ENCODE measurements around the gene TMEM72. TPM values are rescaled to one million over a fixed set of nuclear protein-coding genes. Genes with fewer than 3 reads are reported as not detected.

TMEM72 gene
- total RNA-seq, 1 experiment from 2014 or later: not detected

DNA sequence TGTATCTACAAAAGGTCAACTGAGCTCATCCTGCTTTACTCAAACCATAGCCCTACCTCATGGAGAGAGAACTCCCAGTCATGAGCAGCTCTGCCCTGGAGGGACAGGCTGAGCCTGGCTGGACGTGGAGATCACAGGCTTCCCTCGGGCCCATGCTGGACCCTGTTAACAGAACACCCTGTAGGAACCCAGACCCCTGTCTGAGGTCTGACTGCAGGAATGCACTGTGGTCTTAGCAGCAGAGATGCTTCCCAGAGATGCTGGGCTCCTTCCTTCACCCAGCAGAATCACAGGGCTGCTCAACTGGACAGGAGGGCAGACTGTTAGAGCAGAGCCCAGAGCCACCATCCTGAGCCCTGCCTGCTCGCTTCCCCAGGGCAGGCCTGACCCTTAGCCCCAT lies 814 bp downstream of the TMEM72 start:
- Histone ChIP-seq H3K4ac (ENCODE audit: low read depth, low read length) (no peak overlapping the region), H2BK5ac (ENCODE audit: insufficient read length, low read length) (no peak overlapping the region), H3K18ac (ENCODE audit: insufficient read length, low read depth, low read length) (no peak overlapping the region), H4K8ac (replicated peaks; ENCODE audit: insufficient read length, low read depth, low read length) (no peak overlapping the region), H2BK20ac (ENCODE audit: low read depth, low read length, poor library complexity, severe bottlenecking) (no peak overlapping the region), H3K79me1 (ENCODE audit: insufficient read depth, low read depth, low read length, poor library complexity, severe bottlenecking) (no peaks in the 10 kb centered on the region), H3K23me2 (ENCODE audit: insufficient read length, low read depth, low read length, poor library complexity, severe bottlenecking) (no peaks in the 10 kb centered on the region), H4K20me1 (ENCODE audit: control insufficient read depth, insufficient read depth, insufficient read length) (no peaks in the 10 kb centered on the region), H3K27ac (ENCODE audit: insufficient read length, low read depth, low read length) (no peak overlapping the region), H3K9me3 (ENCODE audit: control insufficient read depth, low read depth, low read length) (no peaks in the 10 kb centered on the region), H3K27me3 (ENCODE audit: insufficient read depth, low read length) (0 out of 2 replicates have a peak, but pooled peaks cover 3% of the 10 kb centered on the region), H2BK12ac (ENCODE audit: insufficient read length, low read depth, low read length) (no peak overlapping the region), H3K4me1 (ENCODE audit: insufficient read depth, low read length) (peaks cover 6% of the 10 kb centered on the region; the same call in 1 of the 2 replicates), H3K79me2 (ENCODE audit: insufficient read depth, low read length) (no peaks in the 10 kb centered on the region), H3K4me2 (ENCODE audit: insufficient read depth, insufficient read length, low read length) (no peak overlapping the region), H3K9ac (ENCODE audit: extremely low read depth, insufficient read length, low read length) (no peak overlapping the region), H4K91ac (ENCODE audit: insufficient read length, low read depth, low read length) (no peak overlapping the region), H3K23ac (ENCODE audit: insufficient read length, low read depth, low read length) (no peak overlapping the region), H2BK15ac (ENCODE audit: low read depth, low read length) (no peak overlapping the region), H4K5ac (ENCODE audit: insufficient read length, low read depth, low read length) (no peak overlapping the region), H2BK120ac (ENCODE audit: low read depth, low read length, poor library complexity, severe bottlenecking) (no peak overlapping the region), H2AK5ac (ENCODE audit: insufficient read length, low read length) (no peak overlapping the region), H2AFZ (ENCODE audit: low read length) (no peak overlapping the region), H3T11ph (ENCODE audit: low read length) (no peak overlapping the region), H3K56ac (ENCODE audit: insufficient read length, low read depth, low read length) (no peak overlapping the region), H3K14ac (ENCODE audit: insufficient read depth, low read length) (no peak overlapping the region)
- H3K27me3 Mint-ChIP-seq (ENCODE audit: low read depth): peaks cover 4% of the 10 kb centered on the region
- peaks cover 39 to 44% of the 10 kb centered on the region in 2 experiments for H3K4me1 Mint-ChIP-seq
- H3K27ac Mint-ChIP-seq: no peak overlapping the region
- no peak for DNase-seq
- no CpG with 5 or more reads among the region's 3 CpGs for WGBS (ENCODE audit: extremely low coverage, insufficient read length, low lambda C conversion rate)
- H3K9me3 Mint-ChIP-seq: peaks cover 0 to 2% of the 10 kb centered on the region in 2 experiments; a peak in 2 of 5 replicates
- no peaks in the 10 kb centered on the region; a peak in 1 of 7 replicates for H3K36me3 Mint-ChIP-seq (ENCODE audit: insufficient read depth in 1 of 3, low read depth in 3 of 3)
- H3K4me3 Mint-ChIP-seq: no peak overlapping the region
- TF ChIP-seq, protein P1, sequence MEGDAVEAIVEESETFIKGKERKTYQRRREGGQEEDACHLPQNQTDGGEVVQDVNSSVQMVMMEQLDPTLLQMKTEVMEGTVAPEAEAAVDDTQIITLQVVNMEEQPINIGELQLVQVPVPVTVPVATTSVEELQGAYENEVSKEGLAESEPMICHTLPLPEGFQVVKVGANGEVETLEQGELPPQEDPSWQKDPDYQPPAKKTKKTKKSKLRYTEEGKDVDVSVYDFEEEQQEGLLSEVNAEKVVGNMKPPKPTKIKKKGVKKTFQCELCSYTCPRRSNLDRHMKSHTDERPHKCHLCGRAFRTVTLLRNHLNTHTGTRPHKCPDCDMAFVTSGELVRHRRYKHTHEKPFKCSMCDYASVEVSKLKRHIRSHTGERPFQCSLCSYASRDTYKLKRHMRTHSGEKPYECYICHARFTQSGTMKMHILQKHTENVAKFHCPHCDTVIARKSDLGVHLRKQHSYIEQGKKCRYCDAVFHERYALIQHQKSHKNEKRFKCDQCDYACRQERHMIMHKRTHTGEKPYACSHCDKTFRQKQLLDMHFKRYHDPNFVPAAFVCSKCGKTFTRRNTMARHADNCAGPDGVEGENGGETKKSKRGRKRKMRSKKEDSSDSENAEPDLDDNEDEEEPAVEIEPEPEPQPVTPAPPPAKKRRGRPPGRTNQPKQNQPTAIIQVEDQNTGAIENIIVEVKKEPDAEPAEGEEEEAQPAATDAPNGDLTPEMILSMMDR (conservative IDR thresholded peaks at IDR 0.05): no peak

Data from H9 (cell line).